Transverse colon (tissue), 4 donors: ENCODE results near the gene DUSP15. TPM values are rescaled to one million over a fixed set of nuclear protein-coding genes. Genes with fewer than 3 reads are reported as not detected.

Experiments used
- DNase-seq: peaks from one replicate; pipeline ENCODE4 v3.0.0-alpha.2; 2019
- H3K27ac ChIP-seq, 4 donors: fragments of 200-600 bp; sonication (generic); 2 replicates each; pipeline ENCODE4 v1.5.1; 2016 to 2018; ENCODE audit warnings: inconsistent platforms in 4 of 4
- H3K27me3 ChIP-seq: fragments of 200-600 bp; sonication (generic); 2 replicates; pipeline ENCODE4 v1.5.1; 2017; ENCODE audit warnings: inconsistent platforms
- H3K36me3 ChIP-seq, 4 donors: fragments of 200-600 bp; sonication (generic); 2 replicates each; pipeline ENCODE4 v1.5.1; 2017 to 2019; ENCODE audit warnings: inconsistent platforms in 4 of 4
- H3K4me1 ChIP-seq, 4 donors: fragments of 200-600 bp; sonication (generic); 2 replicates each; pipeline ENCODE4 v1.5.1; 2017 to 2020; ENCODE audit warnings: inconsistent platforms in 4 of 4
- H3K4me3 ChIP-seq, 4 donors: fragments of 200-600 bp; sonication (generic); 1 replicate in 1 of 4; 2 replicates in 3 of 4; pipeline versions ENCODE4 v1.5.1 to v1.6.1; 2017 to 2019; ENCODE audit warnings: inconsistent platforms in 4 of 4
- H3K9me3 ChIP-seq, 2 donors: fragments of 200-600 bp; sonication (generic); 2 replicates each; pipeline ENCODE4 v1.5.1; 2017 to 2019; ENCODE audit warnings: inconsistent platforms in 2 of 2
- EP300 ChIP-seq: sonication (generic); formaldehyde crosslinking; IDR thresholded peaks from one replicate; pipeline ENCODE4 v1.6.1; 2017; ENCODE audit warnings: antibody characterized with exemption, low read depth
- POLR2A ChIP-seq: fragments of 450-650 bp; IDR thresholded peaks from one replicate; pipeline ENCODE4 v1.6.1; 2016; ENCODE audit warnings: antibody characterized with exemption, mild to moderate bottlenecking, moderate library complexity
- POLR2AphosphoS5 ChIP-seq, 3 donors: sonication (generic); formaldehyde crosslinking; IDR thresholded peaks; one replicate each; pipeline ENCODE4 v1.6.1; 2016; ENCODE audit warnings: antibody characterized with exemption in 3 of 3
- WGBS, 2 donors: methylation state at CpG; one replicate each; pipeline ENCODE4 v1.1.5; 2018; ENCODE audit warnings: low coverage in 1 of 2; 5-methylcytosine and 5-hydroxymethylcytosine counted together
- in situ Hi-C, 4 donors: fragments of 200-750 bp; cut with MboI; loops; one replicate each; pipeline versions ENCODE4 v1.15.0 to v1.15.1; 2017; ENCODE audit warnings: low sequenced_read_pairs in 3 of 4, low pct_ligation_motif_present in 1 of 4, low pct_unique_long_range_greater_than_20kb in 1 of 4
- intact Hi-C: fragments of 100-400 bp; cut with DNase I; formaldehyde crosslinking; loops from one replicate; pipeline ENCODE4 v1.15.1; 2023; ENCODE audit warnings: low total_unique reads
- total RNA-seq, 4 donors: library from RNA; depleted of rRNA; stranded (reverse); fragments of >200 nt; gene quantifications; one replicate each; pipeline ENCODE4 v1.1.0, GENCODE V29; 2016
- TF ChIP-seq, protein P1 (sequence below), 5 experiments: fragments of 200-600 bp in 3 of 5; fragments of 450-650 bp in 2 of 5; sonication (generic) in 3 of 5; IDR thresholded peaks; 1 replicate in 2 of 5; 2 replicates in 3 of 5; pipeline ENCODE4 v1.5.1; 2016 to 2017; ENCODE audit warnings: antibody characterized with exemption in 5 of 5, inconsistent platforms in 3 of 5, mild to moderate bottlenecking in 2 of 5, moderate library complexity in 1 of 5

Gene DUSP15
- total RNA-seq, 4 donors from 2014 or later = 1.1 TPM; not detected in 3

DNA sequence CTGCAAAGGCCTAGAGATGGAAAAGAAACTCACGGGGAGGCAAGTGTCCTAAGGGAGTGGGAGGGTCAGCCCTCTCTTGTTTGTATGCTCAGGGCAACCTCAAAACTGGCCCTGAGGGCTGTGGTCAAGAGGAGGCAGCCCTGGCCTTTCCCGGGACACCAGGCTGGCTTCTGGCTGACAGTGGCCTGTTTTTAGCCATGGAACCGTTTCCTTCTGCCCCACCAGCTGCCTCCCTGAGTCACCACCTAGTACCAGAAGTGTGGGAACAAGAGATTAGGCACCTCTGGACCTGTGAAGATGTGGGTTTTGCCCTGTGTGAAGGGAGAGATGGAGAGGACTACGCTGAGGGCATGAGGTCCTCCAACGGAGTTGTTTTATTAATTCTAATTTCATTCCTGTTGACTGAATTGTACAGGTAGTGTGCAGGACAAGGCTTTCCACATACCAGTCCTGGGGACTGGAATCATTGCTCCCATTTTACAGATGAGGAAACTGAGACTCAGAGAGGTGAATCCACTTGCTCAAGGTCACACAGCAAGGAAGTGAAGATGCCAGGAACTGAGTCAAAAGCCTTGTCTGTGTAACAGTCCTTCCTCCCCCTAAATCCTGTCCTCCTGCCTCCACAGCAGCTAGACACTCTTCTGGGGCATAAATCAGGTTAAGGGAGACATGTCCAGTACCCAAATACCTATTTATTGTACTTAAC is 30.4 kb downstream of the DUSP15 start:
- H3K27ac ChIP-seq = no peak overlapping the region
- in situ Hi-C loops = loop anchor here in 1 of 4 donors (10.0 kb wide), 1 partner anchor 105 kb away; no protein-coding TSS in a partner anchor
- TF ChIP-seq POLR2AphosphoS5 (IDR thresholded peaks at IDR 0.05) (no peak), EP300 (no peak), POLR2A (no peak)
- TF ChIP-seq, protein P1, sequence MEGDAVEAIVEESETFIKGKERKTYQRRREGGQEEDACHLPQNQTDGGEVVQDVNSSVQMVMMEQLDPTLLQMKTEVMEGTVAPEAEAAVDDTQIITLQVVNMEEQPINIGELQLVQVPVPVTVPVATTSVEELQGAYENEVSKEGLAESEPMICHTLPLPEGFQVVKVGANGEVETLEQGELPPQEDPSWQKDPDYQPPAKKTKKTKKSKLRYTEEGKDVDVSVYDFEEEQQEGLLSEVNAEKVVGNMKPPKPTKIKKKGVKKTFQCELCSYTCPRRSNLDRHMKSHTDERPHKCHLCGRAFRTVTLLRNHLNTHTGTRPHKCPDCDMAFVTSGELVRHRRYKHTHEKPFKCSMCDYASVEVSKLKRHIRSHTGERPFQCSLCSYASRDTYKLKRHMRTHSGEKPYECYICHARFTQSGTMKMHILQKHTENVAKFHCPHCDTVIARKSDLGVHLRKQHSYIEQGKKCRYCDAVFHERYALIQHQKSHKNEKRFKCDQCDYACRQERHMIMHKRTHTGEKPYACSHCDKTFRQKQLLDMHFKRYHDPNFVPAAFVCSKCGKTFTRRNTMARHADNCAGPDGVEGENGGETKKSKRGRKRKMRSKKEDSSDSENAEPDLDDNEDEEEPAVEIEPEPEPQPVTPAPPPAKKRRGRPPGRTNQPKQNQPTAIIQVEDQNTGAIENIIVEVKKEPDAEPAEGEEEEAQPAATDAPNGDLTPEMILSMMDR (IDR thresholded peaks at IDR 0.05) = no peak
- 62% methylated on average over 5 of the region's 5 CpGs; no CpG with 5 or more reads in 1 of the 2 donors for WGBS, 2 donors
- DNase-seq = no peak
- H3K4me1 ChIP-seq = peaks cover 0 to 13% (median 10%) of the 10 kb centered on the region in 4 donors
- H3K9me3 ChIP-seq = no peaks in the 10 kb centered on the region
- no peak overlapping the region for H3K4me3 ChIP-seq
- H3K27me3 ChIP-seq = no peaks in the 10 kb centered on the region
- intact Hi-C loops = no loop called here
- H3K36me3 ChIP-seq = no peaks in the 10 kb centered on the region

DNA sequence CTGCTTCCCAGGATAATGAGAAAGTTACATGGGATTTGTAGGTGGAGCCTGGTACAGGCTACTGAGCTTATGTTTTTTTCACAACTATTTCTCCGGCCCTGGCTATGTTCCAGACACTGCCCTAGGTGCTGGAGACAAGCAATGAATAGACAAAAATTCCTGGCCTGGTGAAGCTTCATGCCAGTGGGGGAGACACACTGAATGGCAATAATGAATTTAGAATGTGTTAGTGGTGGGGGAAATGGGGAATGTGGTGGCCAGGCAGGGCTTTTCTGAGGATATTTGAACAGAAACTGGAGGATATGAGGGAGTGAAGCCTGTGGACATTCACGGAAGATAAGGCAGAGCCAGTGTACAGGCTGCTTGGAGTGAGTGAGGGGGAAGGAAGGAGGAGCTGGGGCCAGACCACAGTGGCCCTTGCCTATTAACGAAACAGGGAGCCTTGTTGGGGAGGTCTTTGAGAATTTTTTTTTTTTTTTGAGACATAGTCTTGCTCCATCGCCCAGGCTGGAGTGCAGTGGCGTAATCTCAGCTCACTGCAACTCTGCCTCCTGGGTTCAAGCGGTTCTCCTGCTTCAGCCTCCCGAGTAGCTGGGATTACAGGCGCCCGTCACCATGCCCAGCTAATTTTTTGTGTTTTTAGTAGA is 31.6 kb downstream of the DUSP15 start:
- intact Hi-C loops (no loop called here), in situ Hi-C loops (no loop called here)
- H3K27me3 ChIP-seq = no peaks in the 10 kb centered on the region
- H3K36me3 ChIP-seq = no peaks in the 10 kb centered on the region
- no peaks in the 10 kb centered on the region for H3K9me3 ChIP-seq
- DNase-seq = no peak
- no peak for TF ChIP-seq EP300
- no peak for TF ChIP-seq POLR2A
- TF ChIP-seq, protein P1 (IDR thresholded peaks at IDR 0.05) = no peak
- no peak for TF ChIP-seq POLR2AphosphoS5 (IDR thresholded peaks at IDR 0.05)
- peaks cover 0 to 13% (median 10%) of the 10 kb centered on the region in 4 donors for H3K4me1 ChIP-seq
- H3K27ac ChIP-seq = no peak overlapping the region
- H3K4me3 ChIP-seq = no peak overlapping the region
- 79 to 81% methylated on average over 7 to 9 of the region's 9 CpGs for WGBS, 2 donors

DNA sequence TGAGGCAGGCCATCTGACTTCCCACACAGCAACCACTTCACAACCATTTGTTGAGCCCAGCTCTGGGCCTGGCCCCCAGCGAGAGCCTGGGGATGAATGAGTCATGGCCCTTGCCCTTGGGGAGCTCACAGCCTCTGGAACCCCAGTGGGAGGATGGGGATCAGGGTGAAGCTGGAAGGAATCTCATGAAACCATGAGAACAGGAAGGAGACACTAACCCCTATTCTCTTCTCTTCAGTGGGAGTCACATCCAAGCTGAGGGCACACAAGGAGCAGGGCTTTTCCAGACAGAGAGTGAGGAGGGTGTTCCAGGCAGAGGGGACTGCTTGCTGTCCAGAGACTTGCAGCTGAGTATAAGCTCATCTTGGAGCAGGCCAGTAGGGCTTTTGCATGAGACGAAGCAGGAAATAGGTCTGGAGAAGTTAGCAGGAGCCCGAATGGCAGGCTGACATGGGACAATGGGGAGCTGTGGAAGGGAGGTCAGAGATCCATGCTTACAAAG is 32.4 kb downstream of the DUSP15 start:
- H3K9me3 ChIP-seq = no peaks in the 10 kb centered on the region
- in situ Hi-C loops = no loop called here
- H3K27ac ChIP-seq = no peak overlapping the region
- no peaks in the 10 kb centered on the region for H3K27me3 ChIP-seq
- WGBS, 2 donors = 74% methylated on average over 3 of the region's 3 CpGs; no CpG with 5 or more reads in 1 of the 2 donors
- TF ChIP-seq EP300 = no peak
- TF ChIP-seq POLR2A = no peak
- TF ChIP-seq, protein P1 (IDR thresholded peaks at IDR 0.05) = no peak
- no peak for TF ChIP-seq POLR2AphosphoS5 (IDR thresholded peaks at IDR 0.05)
- no peak overlapping the region for H3K4me3 ChIP-seq
- DNase-seq = no peak
- peaks cover 0 to 13% (median 10%) of the 10 kb centered on the region in 4 donors for H3K4me1 ChIP-seq
- H3K36me3 ChIP-seq = no peaks in the 10 kb centered on the region
- intact Hi-C loops = no loop called here

DNA sequence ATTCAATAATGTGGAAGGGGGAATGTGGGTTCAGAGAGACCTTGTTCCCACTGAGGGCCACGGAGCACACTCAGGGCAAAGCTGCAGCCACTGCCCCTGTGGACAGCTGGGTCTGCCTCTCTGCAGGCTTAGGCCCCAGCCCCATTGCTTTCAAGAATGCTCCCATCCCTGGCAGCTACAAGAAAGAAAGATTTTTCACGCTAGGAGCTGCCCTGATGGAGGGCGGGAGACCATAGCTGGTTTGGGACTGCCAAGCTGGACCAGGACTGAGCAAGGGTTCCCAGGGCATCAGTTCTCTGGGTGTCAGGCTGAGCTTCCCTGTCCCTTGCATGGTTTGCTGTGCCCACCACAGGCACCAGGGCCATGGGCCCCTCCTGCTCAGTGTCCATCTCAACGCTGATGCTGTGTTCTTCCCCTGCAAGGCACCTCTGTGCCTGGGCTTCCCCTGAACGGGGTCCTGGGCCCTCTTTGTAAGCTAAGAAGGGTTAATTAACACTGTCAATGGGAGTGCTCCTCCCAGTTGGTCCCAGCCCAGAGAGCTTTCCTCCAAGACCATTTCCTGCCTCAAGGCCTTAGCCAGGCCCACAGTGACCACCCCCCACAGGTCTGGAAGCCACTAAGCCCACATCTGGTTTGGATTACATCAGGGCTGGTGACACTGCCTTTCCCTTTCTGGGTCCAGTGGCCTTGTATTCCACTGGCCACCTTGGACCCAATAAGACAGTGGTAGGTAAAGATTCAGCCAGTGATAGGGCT is 33.3 kb downstream of the DUSP15 start:
- H3K27ac ChIP-seq = no peak overlapping the region
- DNase-seq = no peak
- H3K36me3 ChIP-seq = no peaks in the 10 kb centered on the region
- no peaks in the 10 kb centered on the region for H3K9me3 ChIP-seq
- H3K27me3 ChIP-seq = no peaks in the 10 kb centered on the region
- 84% methylated on average over 5 of the region's 5 CpGs; no CpG with 5 or more reads in 1 of the 2 donors for WGBS, 2 donors
- no peak overlapping the region for H3K4me3 ChIP-seq
- in situ Hi-C loops = no loop called here
- peaks cover 0 to 13% (median 10%) of the 10 kb centered on the region in 4 donors for H3K4me1 ChIP-seq
- intact Hi-C loops = no loop called here
- TF ChIP-seq POLR2AphosphoS5 (IDR thresholded peaks at IDR 0.05) (no peak), EP300 (no peak), POLR2A (no peak)
- TF ChIP-seq, protein P1 (IDR thresholded peaks at IDR 0.05) = no peak
